Regular cardiac myocyte (primary cell): Measurements from ENCODE around the gene MEIS1. TPM values are rescaled to one million over a fixed set of nuclear protein-coding genes. Genes with fewer than 3 reads are reported as not detected.

Source experiments
- total RNA-seq: library from RNA; depleted of rRNA; stranded (reverse); fragments of >200 nt; gene quantifications from 2 replicates; pipeline ENCODE4 v1.2.3, GENCODE V29; 2014

Gene MEIS1
- total RNA-seq: 28.8 and 32.4 TPM in 2 replicates

DNA sequence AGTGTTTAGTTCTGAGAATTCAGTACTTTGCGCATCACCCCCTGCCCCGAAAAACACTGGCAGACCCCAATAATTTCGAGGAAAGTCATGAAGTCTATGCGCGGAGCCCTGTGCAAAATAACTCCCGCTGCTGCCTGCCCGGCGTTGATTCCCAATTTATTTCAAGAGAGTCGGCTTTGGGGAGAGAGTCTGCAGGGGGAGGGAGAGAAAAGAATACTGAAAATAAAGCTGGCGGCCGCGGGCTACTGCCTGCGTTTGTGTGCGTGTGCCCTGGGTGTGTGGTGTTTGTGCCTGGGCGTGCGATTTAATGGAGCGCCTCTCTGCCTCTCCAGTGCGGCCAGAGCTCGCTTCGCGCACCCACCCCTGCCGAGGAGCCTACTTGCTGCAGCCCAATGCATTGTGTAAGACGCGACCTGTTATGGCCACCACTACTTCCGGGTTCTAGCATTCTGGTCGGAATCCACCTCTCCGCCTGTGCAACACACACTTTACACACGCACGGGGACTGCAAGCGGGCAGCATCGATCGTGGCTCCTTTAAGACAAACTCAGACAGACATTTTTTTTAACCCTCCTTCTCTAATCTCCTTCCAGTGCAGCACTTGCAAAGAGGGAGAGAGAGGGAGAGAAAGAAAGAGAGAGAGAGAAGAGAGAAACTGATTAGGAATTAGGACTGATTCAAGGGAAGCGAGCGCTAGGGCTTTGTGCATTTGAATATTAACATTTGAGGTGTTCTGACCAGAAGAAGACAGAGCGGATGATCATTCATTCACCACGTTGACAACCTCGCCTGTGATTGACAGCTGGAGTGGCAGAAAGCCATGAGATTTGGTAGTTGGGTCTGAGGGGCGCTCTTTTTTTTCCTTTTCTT, at the start of gene MEIS1:
Gene MEIS1, plus strand, starts transcription at position 447 of the 870 bp plus-strand sequence. CDS start 732 bp downstream, outside the sequence.

